NOMO-1 treated with dmso at 0.1 percent for 144 hours (cell line): Measurements from ENCODE around the gene NPY5R.

Source experiments
- DNase-seq: peaks from one replicate; lab custom pipeline; 2025; ENCODE audit not compliant: unreplicated experiment; lab: John Stamatoyannopoulos, UW

The NPY5R gene

GRCh38 chr4:163343604-163344146 is at the start of gene NPY5R:
TSS of gene NPY5R (plus strand) at chr4:163343892. CDS start at chr4:163350274, 6,382 bp downstream.
- no peak for DNase-seq

- no peak for DNase-seq
Observed at GRCh38 chr4:163295138-163295537, 48.6 kb upstream of the NPY5R start.

DNA sequence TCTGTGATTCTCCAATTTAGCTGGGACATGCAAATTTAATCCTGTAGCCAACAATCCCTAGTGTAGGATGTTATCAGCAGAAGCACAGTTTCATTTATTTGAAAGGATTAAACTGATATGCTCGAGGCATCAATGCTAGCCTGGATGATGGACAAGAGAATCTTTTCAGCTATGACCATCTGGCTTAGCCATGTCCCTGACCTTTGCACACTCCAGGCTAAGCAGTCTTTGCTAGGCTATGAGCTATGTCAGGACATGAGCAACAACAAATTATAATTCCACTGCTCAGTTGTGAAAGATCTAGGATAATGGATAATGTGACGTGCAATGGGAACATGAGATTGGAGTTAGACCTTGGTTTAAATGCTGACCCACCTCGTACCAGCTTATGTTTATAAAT is 43.2 kb upstream of the NPY5R start:
- DNase-seq, result no peak

GRCh38 chr4:163303069-163303468 is 40.6 kb upstream of the NPY5R start:
- no peak for DNase-seq

GRCh38 chr4:163309466-163309865 is 34.2 kb upstream of the NPY5R start:
- DNase-seq, result no peak

GRCh38 chr4:163317110-163317509 is 26.6 kb upstream of the NPY5R start:
- DNase-seq, result no peak

GRCh38 chr4:163330916-163331628 is 12.6 kb upstream of the NPY5R start:
- no peak for DNase-seq

DNA sequence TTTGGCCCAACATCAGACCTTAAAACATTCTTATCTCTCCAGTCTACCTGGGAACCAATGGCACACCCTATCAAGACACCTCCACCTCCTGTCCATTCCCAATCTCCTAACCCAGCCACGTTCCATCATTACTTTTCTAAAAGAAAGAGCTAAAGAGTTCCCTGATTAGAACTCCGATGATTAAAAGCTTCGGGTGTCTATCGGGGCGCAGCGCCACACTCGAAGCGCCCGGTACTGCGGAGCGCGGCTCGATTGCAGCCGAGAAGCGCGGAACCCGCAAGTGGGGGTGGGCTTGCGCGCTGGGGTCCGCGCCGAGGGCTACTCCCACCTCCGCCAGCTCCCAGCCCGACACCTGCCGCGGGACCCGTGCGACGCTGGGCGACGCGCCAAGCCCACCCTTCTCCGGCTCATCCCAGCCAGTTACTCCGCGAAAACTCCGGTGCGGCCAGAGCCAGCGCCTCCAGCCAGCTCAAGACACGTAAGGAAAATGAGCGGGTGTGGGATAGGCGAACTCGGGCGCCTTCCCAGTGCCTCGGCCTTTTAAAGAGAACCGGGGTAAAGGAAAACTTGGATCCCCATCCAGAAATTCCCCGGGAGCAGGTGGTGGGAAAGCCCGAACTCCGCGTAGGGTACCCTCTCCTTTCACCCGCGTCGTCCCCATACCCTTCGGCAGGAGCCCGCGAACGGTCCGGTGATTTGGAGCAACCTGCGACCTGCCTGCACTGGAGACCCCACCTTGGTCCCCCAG is 11.9 kb upstream of the NPY5R start:
- DNase-seq, result no peak

DNA sequence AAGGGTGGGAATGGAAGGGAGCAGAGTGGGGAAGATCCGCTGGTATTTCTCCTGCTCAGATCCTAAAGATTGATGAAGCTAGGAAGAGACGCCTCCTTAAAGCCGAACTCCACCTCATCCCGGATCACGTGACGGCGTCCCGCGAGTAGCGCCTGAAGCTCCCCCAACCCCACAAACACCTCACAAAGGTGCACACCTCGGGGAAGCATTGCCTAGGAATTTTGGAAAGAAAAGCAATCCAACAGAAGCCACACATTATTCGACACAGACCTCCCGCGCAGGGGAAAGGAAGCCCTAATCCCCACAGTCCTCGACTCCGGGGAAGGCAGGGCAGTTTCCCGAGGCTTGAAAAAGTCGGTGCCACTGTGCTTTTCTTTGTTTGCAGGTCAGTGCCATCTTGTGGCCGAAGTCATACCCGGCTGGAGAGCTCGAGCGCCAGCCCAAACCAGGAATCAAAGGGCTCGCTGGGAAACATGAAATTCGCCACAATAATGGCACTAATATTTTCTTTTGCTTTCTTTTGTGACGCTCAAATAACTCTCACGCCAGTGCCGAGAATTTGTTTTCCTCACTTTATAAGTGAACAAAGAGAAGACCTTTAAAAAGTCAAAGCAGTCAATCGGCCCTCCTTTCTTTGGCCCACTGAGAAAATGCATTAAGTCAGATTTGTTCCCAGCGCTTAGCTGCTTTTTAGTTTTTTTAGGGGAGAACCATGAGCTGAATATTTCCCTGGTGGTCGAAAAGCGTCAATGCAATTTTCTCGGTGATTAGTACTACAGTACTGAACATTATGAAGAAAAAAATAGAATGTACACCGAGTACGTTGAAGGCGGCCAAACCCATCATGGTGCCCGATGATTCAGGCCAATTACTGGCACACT is 10.9 kb upstream of the NPY5R start, which contains the start of gene NPY1R:
NPY1R (minus strand) TSS at position 71 of the 881 bp plus-strand sequence. CDS start 6,042 bp downstream, outside the sequence.
- peak; percentile 12 for DNase-seq

- no peak for DNase-seq
Observed at GRCh38 chr4:163335384-163335783, 8.3 kb upstream of the NPY5R start.

DNA sequence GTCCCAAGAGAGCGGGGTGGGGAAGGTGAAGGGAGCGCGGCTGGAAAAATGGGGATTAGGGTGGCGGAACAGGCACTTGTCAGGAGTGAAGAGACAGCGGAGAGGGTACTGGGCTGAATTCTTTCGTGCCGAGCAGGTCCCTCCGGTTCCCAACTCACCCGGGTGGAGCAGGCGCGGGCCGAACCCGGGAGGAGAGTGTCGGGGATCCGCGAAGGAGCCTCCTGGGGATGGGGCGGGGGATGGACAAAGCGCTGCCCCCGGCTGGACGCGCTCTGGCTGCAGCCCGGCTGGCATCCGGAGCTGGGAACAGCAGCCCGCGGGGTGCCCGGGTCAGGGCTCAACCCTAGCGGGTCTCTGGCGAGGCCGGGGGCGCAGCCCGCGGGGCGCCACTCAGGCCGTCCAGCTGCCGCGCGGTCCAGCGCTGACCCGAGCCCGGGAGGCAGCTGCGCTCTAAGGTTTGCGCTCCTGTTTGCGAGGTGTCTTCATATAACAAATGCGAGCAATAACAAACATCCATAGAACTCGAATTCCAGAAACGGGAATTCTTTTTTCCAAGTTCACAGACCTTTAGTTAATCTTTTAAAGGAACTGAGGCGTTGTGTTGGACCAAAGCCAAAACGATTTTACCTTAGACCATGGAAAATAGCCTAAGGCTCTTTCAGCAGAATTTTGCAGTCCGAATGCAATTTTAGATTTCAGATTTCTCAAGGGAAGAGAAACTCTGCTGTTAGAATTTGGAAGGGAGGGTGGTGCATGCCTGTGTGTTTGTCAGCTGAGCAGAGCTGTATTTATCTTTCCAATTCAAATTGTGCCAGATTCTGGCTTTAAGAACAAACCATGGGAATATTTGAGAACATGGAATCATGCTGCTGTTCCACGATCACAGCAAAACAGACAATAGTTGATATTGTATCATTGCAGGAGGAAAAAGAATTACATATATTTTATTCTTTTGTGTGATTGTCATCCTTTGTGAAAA is 744 bp downstream of the NPY5R start:
- no peak for DNase-seq

GRCh38 chr4:163350672-163351071 is 7.0 kb downstream of the NPY5R start:
- no peak for DNase-seq

DNA sequence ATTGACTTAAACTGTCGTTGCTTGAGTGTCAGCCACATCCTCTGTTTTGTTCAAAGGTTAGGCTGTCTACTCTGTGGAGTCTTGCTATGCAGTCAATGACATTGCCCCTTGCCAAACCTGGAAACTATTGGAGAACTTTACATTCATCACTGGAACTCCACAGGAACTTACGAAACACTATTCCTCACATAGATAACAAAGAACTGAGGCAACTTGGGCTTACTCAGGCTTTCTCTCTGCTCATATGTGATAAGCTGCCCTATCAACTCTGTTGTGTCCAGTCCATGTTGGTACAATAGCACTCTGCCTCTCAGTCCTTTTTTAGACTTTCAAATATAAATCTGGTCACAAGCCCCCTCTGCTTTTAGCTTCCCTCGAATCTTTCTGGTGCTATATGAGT is 9.4 kb downstream of the NPY5R start:
- DNase-seq, result no peak

- DNase-seq, result no peak
Observed at GRCh38 chr4:163356104-163356503, 12.4 kb downstream of the NPY5R start.

DNA sequence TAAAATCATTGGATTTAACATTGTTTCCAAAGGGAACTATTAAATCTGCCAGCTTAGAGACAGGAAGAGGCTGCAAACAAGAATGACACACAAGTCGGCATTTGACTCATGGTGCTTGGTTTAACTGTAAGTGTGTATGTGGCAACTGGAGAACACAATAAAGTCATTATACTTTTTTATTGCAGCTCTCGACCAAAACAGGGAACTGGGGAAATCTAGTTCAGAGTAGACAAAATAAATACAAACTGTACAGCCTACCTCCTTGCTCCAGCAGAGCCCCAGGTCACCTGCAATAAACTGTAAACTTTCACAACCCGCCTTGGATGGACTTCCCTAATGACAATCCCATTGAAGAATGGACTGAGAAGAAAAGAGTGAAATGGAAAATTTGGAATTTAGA is 24.0 kb downstream of the NPY5R start:
- no peak for DNase-seq

GRCh38 chr4:163372029-163372428 is 28.3 kb downstream of the NPY5R start:
- no peak for DNase-seq

DNA sequence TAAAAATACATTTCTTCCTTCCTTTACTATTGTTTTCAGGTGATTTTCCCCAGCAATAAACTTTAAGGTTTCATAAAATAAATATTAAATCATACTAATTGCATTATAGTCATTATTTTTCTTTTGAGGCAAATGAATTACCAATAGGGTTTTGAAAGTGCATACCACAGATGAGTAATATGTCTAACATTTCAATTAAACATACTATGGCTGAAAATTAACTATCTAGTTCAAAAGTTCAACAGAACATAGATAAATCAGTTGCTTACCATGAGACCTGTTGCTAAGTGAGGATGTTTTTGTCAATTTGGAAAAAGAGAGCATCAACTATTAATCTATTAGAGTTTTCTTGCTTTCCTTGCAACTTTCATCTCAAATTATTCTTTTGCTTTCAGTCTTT is 35.0 kb downstream of the NPY5R start:
- no peak for DNase-seq

GRCh38 chr4:163380703-163381102 is 37.0 kb downstream of the NPY5R start:
- DNase-seq, result no peak

DNA sequence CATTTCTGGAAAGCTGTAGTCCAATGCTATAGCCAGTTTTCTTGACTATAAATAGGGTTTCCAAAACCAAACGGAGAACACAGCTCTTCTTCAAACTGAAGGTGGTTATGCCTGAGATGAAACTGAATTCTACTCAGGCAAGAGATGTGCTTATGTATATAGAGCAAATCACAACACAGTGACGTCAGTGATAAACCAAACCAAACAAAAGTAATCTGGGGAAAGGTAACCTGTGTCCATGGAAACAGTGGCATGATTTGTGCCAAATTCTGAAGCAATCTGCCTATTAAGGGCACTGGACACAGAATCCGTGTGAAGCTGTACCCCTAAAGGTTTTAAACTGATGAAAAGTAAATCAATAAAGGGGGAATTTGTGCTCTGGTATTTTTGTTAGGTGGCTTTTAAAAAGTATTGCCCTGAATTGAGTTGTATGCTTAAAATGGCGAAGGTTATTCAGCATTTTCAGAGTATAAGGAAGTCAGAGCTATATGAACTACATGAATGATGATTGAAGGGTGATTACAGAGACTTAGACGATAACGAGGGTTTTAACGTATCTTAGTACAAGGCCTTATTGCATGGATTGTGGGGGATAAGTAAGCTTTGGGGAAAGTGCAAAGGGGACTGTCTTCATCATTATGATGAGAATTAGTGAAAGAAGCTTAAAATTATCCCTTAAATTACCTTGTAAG is 38.6 kb downstream of the NPY5R start:
- DNase-seq, result no peak
